GM19193 (cell line): ENCODE measurements around the gene MEAF6.

Experiments
- POLR2A ChIP-seq: IDR thresholded peaks from 4 replicates; pipeline ENCODE4 v1.6.1; 2011; ENCODE audit not compliant: insufficient read depth, insufficient read length; ENCODE audit errors: extremely low read depth

Gene MEAF6

GRCh38 chr1:37486680-37487618, 27.6 kb downstream of the MEAF6 start:
- no peak for TF ChIP-seq POLR2A

GRCh38 chr1:37485902-37486679, 28.5 kb downstream of the MEAF6 start:
- no peak for TF ChIP-seq POLR2A

- no peak for TF ChIP-seq POLR2A
Measured at GRCh38 chr1:37484325-37485051, 30.1 kb downstream of the MEAF6 start.

GRCh38 chr1:37483785-37484184, 30.8 kb downstream of the MEAF6 start:
- TF ChIP-seq POLR2A = no peak

- no peak for TF ChIP-seq POLR2A
Measured at GRCh38 chr1:37482796-37483744, 31.5 kb downstream of the MEAF6 start.

GRCh38 chr1:37482004-37482785, 32.4 kb downstream of the MEAF6 start:
- no peak for TF ChIP-seq POLR2A

- TF ChIP-seq POLR2A = peak; percentile 40
Measured at GRCh38 chr1:37481289-37482003, 33.1 kb downstream of the MEAF6 start.

GRCh38 chr1:37480581-37481288, 33.8 kb downstream of the MEAF6 start:
- no peak for TF ChIP-seq POLR2A

- no peak for TF ChIP-seq POLR2A
Measured at GRCh38 chr1:37480125-37480466, 34.5 kb downstream of the MEAF6 start.

GRCh38 chr1:37479255-37480124, 35.1 kb downstream of the MEAF6 start:
- peak; percentile 79 for TF ChIP-seq POLR2A

- TF ChIP-seq POLR2A = no peak
Measured at GRCh38 chr1:37478890-37479254, 35.7 kb downstream of the MEAF6 start.
